Mesothelial cell of epicardium (in vitro differentiated cells): ENCODE measurements around the gene CCNG2. TPM values are rescaled to one million over a fixed set of nuclear protein-coding genes. Genes with fewer than 3 reads are reported as not detected.

ENCODE experiments used
- DNase-seq, 2 experiments: peaks; one replicate each; pipeline ENCODE4 v3.0.0; 2021; ENCODE audit warnings: low spot score in 2 of 2; ENCODE audit not compliant: unreplicated experiment in 2 of 2
- H3K27ac Mint-ChIP-seq: 2 replicates; pipeline ENCODE4 v1.8.0; 2021; ENCODE audit warnings: mixed read lengths
- H3K27me3 Mint-ChIP-seq: 2 replicates; pipeline ENCODE4 v1.8.0; 2021; ENCODE audit warnings: low read depth, mixed read lengths
- H3K36me3 Mint-ChIP-seq: 2 replicates; pipeline ENCODE4 v1.8.0; 2021; ENCODE audit warnings: mixed read lengths
- H3K4me1 Mint-ChIP-seq: 2 replicates; pipeline ENCODE4 v1.8.0; 2021; ENCODE audit warnings: mixed read lengths
- H3K4me3 Mint-ChIP-seq: 2 replicates; pipeline ENCODE4 v1.8.0; 2021; ENCODE audit warnings: mild to moderate bottlenecking, moderate library complexity, mixed read lengths
- H3K9me3 Mint-ChIP-seq: 2 replicates; pipeline ENCODE4 v1.8.0; 2021; ENCODE audit warnings: mixed read lengths
- total RNA-seq: library from RNA; stranded (reverse); gene quantifications from 3 replicates; pipeline ENCODE4 v1.2.1, GENCODE V29; 2021
- TF ChIP-seq, protein P1 (sequence below): fragments of 200-600 bp; sonication (generic); IDR thresholded peaks from one replicate; pipeline ENCODE4 v1.5.0; 2021; ENCODE audit warnings: antibody characterized with exemption; ENCODE audit not compliant: unreplicated experiment

CCNG2 gene
- total RNA-seq, 1 donor from 2014 or later, result 89.3 TPM

- Mint-ChIP-seq H3K36me3 (no peaks in the 10 kb centered on the region), H3K9me3 (no peaks in the 10 kb centered on the region), H3K4me1 (peaks cover 51% of the 10 kb centered on the region), H3K27me3 (no peaks in the 10 kb centered on the region), H3K4me3 (no peak overlapping the region), H3K27ac (no peak overlapping the region)
- TF ChIP-seq, protein P1, sequence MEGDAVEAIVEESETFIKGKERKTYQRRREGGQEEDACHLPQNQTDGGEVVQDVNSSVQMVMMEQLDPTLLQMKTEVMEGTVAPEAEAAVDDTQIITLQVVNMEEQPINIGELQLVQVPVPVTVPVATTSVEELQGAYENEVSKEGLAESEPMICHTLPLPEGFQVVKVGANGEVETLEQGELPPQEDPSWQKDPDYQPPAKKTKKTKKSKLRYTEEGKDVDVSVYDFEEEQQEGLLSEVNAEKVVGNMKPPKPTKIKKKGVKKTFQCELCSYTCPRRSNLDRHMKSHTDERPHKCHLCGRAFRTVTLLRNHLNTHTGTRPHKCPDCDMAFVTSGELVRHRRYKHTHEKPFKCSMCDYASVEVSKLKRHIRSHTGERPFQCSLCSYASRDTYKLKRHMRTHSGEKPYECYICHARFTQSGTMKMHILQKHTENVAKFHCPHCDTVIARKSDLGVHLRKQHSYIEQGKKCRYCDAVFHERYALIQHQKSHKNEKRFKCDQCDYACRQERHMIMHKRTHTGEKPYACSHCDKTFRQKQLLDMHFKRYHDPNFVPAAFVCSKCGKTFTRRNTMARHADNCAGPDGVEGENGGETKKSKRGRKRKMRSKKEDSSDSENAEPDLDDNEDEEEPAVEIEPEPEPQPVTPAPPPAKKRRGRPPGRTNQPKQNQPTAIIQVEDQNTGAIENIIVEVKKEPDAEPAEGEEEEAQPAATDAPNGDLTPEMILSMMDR, result no peak
- DNase-seq, result no peak
Observed at GRCh38 chr4:77149789-77150188, 7.2 kb upstream of the CCNG2 start.

DNA sequence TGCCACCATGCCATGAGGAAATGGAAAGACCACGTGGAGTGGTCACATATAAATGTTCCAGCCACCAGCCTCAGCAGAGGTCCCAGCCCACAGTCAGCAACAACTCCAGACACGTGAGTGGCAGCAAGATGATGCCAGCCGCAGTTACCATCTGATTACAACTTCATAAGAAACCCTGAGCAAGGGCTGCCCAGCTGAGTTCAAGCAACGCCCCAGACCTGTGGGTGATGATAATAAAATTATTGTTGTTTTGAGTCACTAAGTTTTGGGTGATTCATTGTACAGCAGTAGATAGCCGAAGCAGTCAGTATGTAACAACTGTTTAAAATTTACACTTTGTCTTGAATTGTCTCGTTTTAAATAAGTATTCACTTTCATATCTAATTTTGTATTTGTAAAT, 5.8 kb upstream of the CCNG2 start:
- peaks cover 55% of the 10 kb centered on the region for H3K4me1 Mint-ChIP-seq
- no peak overlapping the region for H3K27ac Mint-ChIP-seq
- TF ChIP-seq, protein P1, result no peak

GRCh38 chr4:77152421-77152820, 4.6 kb upstream of the CCNG2 start:
- H3K4me1 Mint-ChIP-seq, result peaks cover 46% of the 10 kb centered on the region
- TF ChIP-seq, protein P1, result no peak

More for the DNA sequence above, 5.8 kb upstream of the CCNG2 start:
- no peaks in the 10 kb centered on the region for H3K9me3 Mint-ChIP-seq
- DNase-seq, result no peak
- H3K4me3 Mint-ChIP-seq, result no peak overlapping the region
- H3K27me3 Mint-ChIP-seq, result no peaks in the 10 kb centered on the region
- no peaks in the 10 kb centered on the region for H3K36me3 Mint-ChIP-seq

DNA sequence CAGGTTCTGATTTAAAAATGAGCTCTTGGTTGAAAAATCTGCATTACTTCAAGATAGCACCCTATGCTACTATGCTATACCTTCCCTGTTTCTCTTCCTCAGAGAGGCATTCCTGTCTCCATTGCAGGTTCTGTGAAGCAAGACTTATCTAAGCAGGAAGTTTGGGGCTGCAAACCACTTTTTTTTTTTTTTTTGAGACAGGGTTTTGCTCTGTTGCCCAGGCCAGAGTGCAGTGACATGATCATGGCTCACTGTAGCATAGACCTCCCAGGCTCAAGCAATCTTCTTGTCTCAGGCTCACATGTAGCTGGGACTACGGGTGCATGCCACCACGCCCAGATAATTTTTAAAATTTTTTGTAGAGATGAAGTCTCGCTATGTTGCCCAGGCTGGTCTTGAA, 4.0 kb upstream of the CCNG2 start:
- TF ChIP-seq, protein P1, result no peak
- H3K4me3 Mint-ChIP-seq, result no peak overlapping the region
- H3K27me3 Mint-ChIP-seq, result peaks cover 4% of the 10 kb centered on the region
- peak overlapping the region; percentile 12 for H3K27ac Mint-ChIP-seq
- no peaks in the 10 kb centered on the region for H3K36me3 Mint-ChIP-seq
- peaks cover 43% of the 10 kb centered on the region for H3K4me1 Mint-ChIP-seq
- no peak for DNase-seq
- no peaks in the 10 kb centered on the region for H3K9me3 Mint-ChIP-seq

More at GRCh38 chr4:77152421-77152820, 4.6 kb upstream of the CCNG2 start:
- peaks cover 4% of the 10 kb centered on the region for H3K27me3 Mint-ChIP-seq
- H3K9me3 Mint-ChIP-seq, result no peaks in the 10 kb centered on the region
- no peak overlapping the region for H3K4me3 Mint-ChIP-seq
- DNase-seq, result no peak
- H3K27ac Mint-ChIP-seq, result peak overlapping the region; percentile 78
- H3K36me3 Mint-ChIP-seq, result no peaks in the 10 kb centered on the region

- Mint-ChIP-seq H3K4me3 (no peak overlapping the region), H3K36me3 (no peaks in the 10 kb centered on the region), H3K9me3 (no peaks in the 10 kb centered on the region), H3K27ac (peak overlapping the region; percentile 56), H3K4me1 (peaks cover 46% of the 10 kb centered on the region), H3K27me3 (peaks cover 4% of the 10 kb centered on the region)
- TF ChIP-seq, protein P1, result no peak
- no peak for DNase-seq
Observed at GRCh38 chr4:77154065-77154464, 2.9 kb upstream of the CCNG2 start.
